Keratinocyte (primary cell): ENCODE results near the gene TBC1D8B. TPM values are rescaled to one million over a fixed set of nuclear protein-coding genes. Genes with fewer than 3 reads are reported as not detected.

Experiments
- DNase-seq: peaks from one replicate; pipeline ENCODE4 v3.0.0-alpha.2; 2011; ENCODE audit warnings: low read depth, missing footprints, low spot score
- FAIRE-seq: peaks from 2 replicates; lab custom pipeline; 2011; peaks lifted over from hg19 to GRCh38; lab: Jason Lieb, UNC
- H2AFZ ChIP-seq: 2 replicates; pipeline ENCODE4 v1.6.0; 2012; ENCODE audit warnings: low read length, control low read depth, inconsistent platforms; ENCODE audit not compliant: control insufficient read depth
- H3K27ac ChIP-seq: 2 replicates; pipeline ENCODE4 v1.5.1; 2011; ENCODE audit warnings: low read length; ENCODE audit not compliant: control insufficient read depth, insufficient read depth
- H3K27me3 ChIP-seq: 3 replicates; pipeline ENCODE4 v1.6.0; 2011; ENCODE audit warnings: low read length; ENCODE audit not compliant: control insufficient read depth, insufficient read depth; ENCODE audit errors: extremely low read depth
- H3K36me3 ChIP-seq, 2 experiments: 2 replicates in 1 of 2; 3 replicates in 1 of 2; pipeline ENCODE4 v1.5.1; 2011; ENCODE audit warnings: low read length in 2 of 2, mild to moderate bottlenecking in 1 of 2; ENCODE audit not compliant: control insufficient read depth in 2 of 2, insufficient read depth in 2 of 2; ENCODE audit errors: extremely low read depth in 1 of 2
- H3K4me1 ChIP-seq: 3 replicates; pipeline ENCODE4 v1.5.1; 2011; ENCODE audit warnings: low read length; ENCODE audit not compliant: control insufficient read depth, insufficient read depth; ENCODE audit errors: extremely low read depth
- H3K4me2 ChIP-seq: 3 replicates; pipeline ENCODE4 v1.6.0; 2011; ENCODE audit warnings: low read depth, low read length; ENCODE audit not compliant: control insufficient read depth, insufficient read depth; ENCODE audit errors: extremely low read depth
- H3K4me3 ChIP-seq, 3 experiments: fragments of 200-600 bp in 1 of 3; sonication (generic) in 1 of 3; 2 replicates in 2 of 3; 3 replicates in 1 of 3; pipeline ENCODE4 v1.5.1; 2011 to 2016; ENCODE audit warnings: low read length in 3 of 3, mild to moderate bottlenecking in 3 of 3, control low read depth in 2 of 3, inconsistent platforms in 1 of 3, low read depth in 1 of 3, mixed read lengths in 1 of 3, mixed run types in 1 of 3, moderate library complexity in 1 of 3; ENCODE audit not compliant: control insufficient read depth in 2 of 3, insufficient read depth in 2 of 3; ENCODE audit errors: extremely low read depth in 1 of 3
- H3K79me2 ChIP-seq: 2 replicates; pipeline ENCODE4 v1.6.0; 2012; ENCODE audit warnings: low read length; ENCODE audit not compliant: control insufficient read depth, insufficient read depth
- H3K9ac ChIP-seq: 3 replicates; pipeline ENCODE4 v1.6.0; 2011; ENCODE audit warnings: low read length; ENCODE audit not compliant: control insufficient read depth, insufficient read depth; ENCODE audit errors: extremely low read depth
- H3K9me1 ChIP-seq: 3 replicates; pipeline ENCODE4 v1.6.0; 2011; ENCODE audit warnings: low read length; ENCODE audit not compliant: control insufficient read depth, insufficient read depth; ENCODE audit errors: extremely low read depth
- H3K9me3 ChIP-seq: 2 replicates; pipeline ENCODE4 v1.5.1; 2012; ENCODE audit warnings: low read depth, low read length; ENCODE audit not compliant: control insufficient read depth
- H4K20me1 ChIP-seq: 3 replicates; pipeline ENCODE4 v1.6.0; 2011; ENCODE audit warnings: low read length; ENCODE audit not compliant: control insufficient read depth, insufficient read depth; ENCODE audit errors: extremely low read depth
- CTCF ChIP-seq, 3 experiments: IDR thresholded peaks in 1 of 3; conservative IDR thresholded peaks in 1 of 3; optimal IDR thresholded peaks in 1 of 3; 2 replicates in 2 of 3; 3 replicates in 1 of 3; pipeline versions ENCODE3 to v1.5.1; 2011; ENCODE audit warnings: low read length in 3 of 3, mild to moderate bottlenecking in 3 of 3, moderate library complexity in 2 of 3, control low read depth in 1 of 3, inconsistent platforms in 1 of 3; ENCODE audit not compliant: insufficient read depth in 2 of 3; ENCODE audit errors: extremely low read depth in 1 of 3
- EZH2 ChIP-seq: IDR thresholded peaks from one replicate; pipeline ENCODE4 v1.6.1; 2012; ENCODE audit warnings: inconsistent platforms, mild to moderate bottlenecking, low read length, moderate library complexity
- dilution Hi-C: fragments of 300-500 bp; cut with MboI; formaldehyde crosslinking; loops from one replicate; pipeline ENCODE4 v1.7.0; 2020; ENCODE audit warnings: low sequenced_read_pairs; ENCODE audit not compliant: extremely low pct_ligation_motif_present
- polyA plus RNA-seq, 5 experiments: library from polyadenylated mRNA; depleted of rRNA in 3 of 5; stranded (reverse) in 3 of 5; stranded (forward) in 1 of 5; unstranded in 1 of 5; fragments of >200 nt; gene quantifications; 1 replicate in 1 of 5; 2 replicates in 3 of 5; 3 replicates in 1 of 5; pipeline versions ENCODE4 v1.2.1 to v1.2.3, GENCODE V29; 2011 to 2012; ENCODE audit warnings: missing spikeins in 2 of 5, low read depth in 1 of 5, low replicate concordance in 1 of 5

The TBC1D8B gene
- polyA plus RNA-seq, 1 donor (not counting 4 experiments of a cell fraction or from before 2014, with no cell fraction given), result 5.4 TPM

- Histone ChIP-seq H3K27me3 (peaks cover 5% of the 10 kb centered on the region), H3K9ac (no peak overlapping the region), H3K36me3 (no peaks in the 10 kb centered on the region), H3K9me1 (no peaks in the 10 kb centered on the region), H3K4me2 (no peak overlapping the region), H3K4me1 (no peaks in the 10 kb centered on the region), H3K9me3 (no peaks in the 10 kb centered on the region), H3K79me2 (no peaks in the 10 kb centered on the region), H3K4me3 (no peak overlapping the region), H4K20me1 (no peaks in the 10 kb centered on the region), H2AFZ (no peak overlapping the region), H3K27ac (no peak overlapping the region)
- DNase-seq (no peak), FAIRE-seq (peak; percentile 34)
- TF ChIP-seq EZH2, result no peak
- TF ChIP-seq CTCF (optimal IDR thresholded peaks at IDR 0.05 in 1 of 3, IDR thresholded peaks at IDR 0.05 in 1 of 3, conservative IDR thresholded peaks at IDR 0.05 in 1 of 3; ENCODE audit: extremely low read depth in 1 of 3, insufficient read depth in 2 of 3, low read length in 3 of 3), result peak in 2 of 3 experiments; percentile 48 to 54
- dilution Hi-C loops, result no loop called here
Observed at GRCh38 chrX:106874075-106874474, 71.6 kb downstream of the TBC1D8B start.

- FAIRE-seq, result no peak
- H3K9me1 ChIP-seq, result no peaks in the 10 kb centered on the region
- H3K79me2 ChIP-seq, result no peaks in the 10 kb centered on the region
- H3K27ac ChIP-seq, result no peak overlapping the region
- H3K4me3 ChIP-seq, result no peak overlapping the region
- peaks cover 5% of the 10 kb centered on the region for H3K27me3 ChIP-seq
- H3K9me3 ChIP-seq, result no peaks in the 10 kb centered on the region
- no peak overlapping the region for H3K4me2 ChIP-seq
- H3K9ac ChIP-seq, result no peak overlapping the region
- DNase-seq, result no peak
- no peaks in the 10 kb centered on the region for H3K4me1 ChIP-seq
- TF ChIP-seq CTCF (optimal IDR thresholded peaks at IDR 0.05 in 1 of 3, IDR thresholded peaks at IDR 0.05 in 1 of 3, conservative IDR thresholded peaks at IDR 0.05 in 1 of 3; ENCODE audit: extremely low read depth in 1 of 3, insufficient read depth in 2 of 3, low read length in 3 of 3), result no peak
- TF ChIP-seq EZH2, result no peak
- H2AFZ ChIP-seq, result no peak overlapping the region
- dilution Hi-C loops, result no loop called here
- no peaks in the 10 kb centered on the region for H3K36me3 ChIP-seq
- no peaks in the 10 kb centered on the region for H4K20me1 ChIP-seq
Observed at GRCh38 chrX:106875151-106875550, 72.7 kb downstream of the TBC1D8B start.
